Panc1 (cell line): ENCODE data around the gene TRIM23. TPM values are rescaled to one million over a fixed set of nuclear protein-coding genes. Genes with fewer than 3 reads are reported as not detected.
A peak's percentile ranks its signal among the peaks of the same experiment; 100 is the strongest.

Experiments used
- ATAC-seq: fragments of 200-7000 bp; cut with Tn5 transposase; 2 replicates; pipeline ENCODE4 v1.9.1; 2020; ENCODE audit warnings: mild to moderate bottlenecking, moderate library complexity
- BruUV-seq: library from RNA; stranded (reverse); fragments of 400-500 nt; replicated peaks from 2 replicates; lab custom pipeline; 2021; lab: Mats Ljungman, UMichigan
- CTCF ChIA-PET: fragments of 300-600 bp; sonication (Branson Sonifier 250); formaldehyde crosslinking; loops from one replicate; lab custom pipeline; 2022; ENCODE audit warnings: antibody characterized with exemption; lab: Charles Lee
- POLR2A ChIA-PET: fragments of 300-600 bp; sonication (Branson Sonifier 250); formaldehyde crosslinking; loops from one replicate; lab custom pipeline; 2022; ENCODE audit warnings: antibody characterized with exemption; lab: Charles Lee
- DNase-seq: peaks from one replicate; pipeline ENCODE4 v3.0.0-alpha.2; 2010; ENCODE audit warnings: low read depth, low spot score
- H3K27ac ChIP-seq: 2 replicates; pipeline ENCODE4 v1.5.1; 2011; ENCODE audit warnings: mild to moderate bottlenecking, low read length, inconsistent platforms
- H3K27me3 ChIP-seq: fragments of 200-500 bp; sonication (Bioruptor generic); 2 replicates; pipeline ENCODE4 v1.6.0; 2014; ENCODE audit warnings: low read length, inconsistent platforms; ENCODE audit not compliant: control insufficient read depth, insufficient read depth
- H3K36me3 ChIP-seq: fragments of 200-500 bp; sonication (Bioruptor generic); 2 replicates; pipeline ENCODE4 v1.5.1; 2014; ENCODE audit warnings: inconsistent platforms, mild to moderate bottlenecking, low read length, moderate library complexity; ENCODE audit not compliant: control insufficient read depth, insufficient read depth
- H3K4me1 ChIP-seq: 2 replicates; pipeline ENCODE4 v1.5.1; 2011; ENCODE audit warnings: inconsistent platforms, mild to moderate bottlenecking, low read length, moderate library complexity; ENCODE audit not compliant: control insufficient read depth, insufficient read depth
- H3K4me3 ChIP-seq, 2 experiments: 2 replicates each; pipeline ENCODE4 v1.5.1; 2011 to 2012; ENCODE audit warnings: low read depth in 2 of 2, low read length in 2 of 2, mild to moderate bottlenecking in 2 of 2, inconsistent platforms in 1 of 2, moderate library complexity in 1 of 2
- H3K9me3 ChIP-seq: fragments of 200-500 bp; sonication (Bioruptor generic); 2 replicates; pipeline ENCODE4 v1.5.1; 2014; ENCODE audit warnings: low read depth, mild to moderate bottlenecking, inconsistent platforms, low read length, moderate library complexity; ENCODE audit not compliant: control insufficient read depth, insufficient read depth
- POLR2AphosphoS5 ChIP-seq: IDR thresholded peaks from 2 replicates; pipeline ENCODE4 v1.6.1; 2012; ENCODE audit warnings: mild to moderate bottlenecking, low read depth, low read length, moderate library complexity
- SIN3A ChIP-seq: IDR thresholded peaks from 2 replicates; pipeline ENCODE4 v1.6.1; 2012; ENCODE audit warnings: low read depth, mild to moderate bottlenecking, low read length, moderate library complexity, borderline replicate concordance; ENCODE audit not compliant: insufficient read depth
- TCF7L2 ChIP-seq: IDR thresholded peaks from 2 replicates; pipeline ENCODE4 v1.6.1; 2011; ENCODE audit warnings: mild to moderate bottlenecking, low read depth, low read length, inconsistent platforms
- in situ Hi-C: cut with HindIII; loops from 2 replicates; pipeline ENCODE4 v1.10.0; 2016; ENCODE audit warnings: low sequenced_read_pairs, low pct_unique_long_range_greater_than_20kb
- intact Hi-C: fragments of 100-400 bp; cut with micrococcal nuclease; formaldehyde crosslinking; loops from one replicate; pipeline ENCODE4 v1.10.0; 2022; ENCODE audit not compliant: unreplicated experiment
- total RNA-seq: library from RNA; stranded (reverse); gene quantifications from one replicate; pipeline ENCODE4 v1.2.1, GENCODE V29; 2021; ENCODE audit not compliant: unreplicated experiment
- TF ChIP-seq, protein P1 (sequence below): fragments of 450-650 bp; IDR thresholded peaks from 2 replicates; pipeline ENCODE4 v1.5.1; 2017; ENCODE audit warnings: mild to moderate bottlenecking
- TF ChIP-seq, protein P2 (sequence below), 2 experiments: IDR thresholded peaks; 2 replicates each; pipeline ENCODE4 v1.6.1; 2011 to 2012; ENCODE audit warnings: low read depth in 2 of 2, control low read depth in 1 of 2, low read length in 1 of 2, mild to moderate bottlenecking in 1 of 2, moderate library complexity in 1 of 2; ENCODE audit not compliant: insufficient read depth in 1 of 2

TRIM23 gene
- total RNA-seq, 1 experiment from 2014 or later = 12.6 TPM

DNA sequence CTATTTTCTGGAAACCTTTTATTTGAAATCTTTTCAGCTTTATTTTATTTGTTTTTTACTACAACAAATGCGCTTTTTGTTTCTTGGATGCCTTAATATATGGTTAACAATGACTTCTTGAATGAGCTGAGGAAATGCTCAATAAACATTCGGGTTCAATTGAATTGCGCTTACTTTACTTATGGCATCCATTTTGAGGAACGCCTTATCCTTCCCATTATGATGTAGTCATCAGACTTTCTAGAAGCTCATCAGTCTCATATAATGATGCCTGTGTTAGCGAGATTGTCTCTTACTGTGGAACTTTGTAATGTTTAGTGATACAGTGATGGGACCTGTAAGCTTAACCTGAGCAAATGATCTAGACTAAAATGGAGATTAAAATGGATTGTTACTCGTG, 1.6 kb upstream of the TRIM23 start:
- ATAC-seq = no peak
- TF ChIP-seq TCF7L2 = no peak
- TF ChIP-seq, protein P1, sequence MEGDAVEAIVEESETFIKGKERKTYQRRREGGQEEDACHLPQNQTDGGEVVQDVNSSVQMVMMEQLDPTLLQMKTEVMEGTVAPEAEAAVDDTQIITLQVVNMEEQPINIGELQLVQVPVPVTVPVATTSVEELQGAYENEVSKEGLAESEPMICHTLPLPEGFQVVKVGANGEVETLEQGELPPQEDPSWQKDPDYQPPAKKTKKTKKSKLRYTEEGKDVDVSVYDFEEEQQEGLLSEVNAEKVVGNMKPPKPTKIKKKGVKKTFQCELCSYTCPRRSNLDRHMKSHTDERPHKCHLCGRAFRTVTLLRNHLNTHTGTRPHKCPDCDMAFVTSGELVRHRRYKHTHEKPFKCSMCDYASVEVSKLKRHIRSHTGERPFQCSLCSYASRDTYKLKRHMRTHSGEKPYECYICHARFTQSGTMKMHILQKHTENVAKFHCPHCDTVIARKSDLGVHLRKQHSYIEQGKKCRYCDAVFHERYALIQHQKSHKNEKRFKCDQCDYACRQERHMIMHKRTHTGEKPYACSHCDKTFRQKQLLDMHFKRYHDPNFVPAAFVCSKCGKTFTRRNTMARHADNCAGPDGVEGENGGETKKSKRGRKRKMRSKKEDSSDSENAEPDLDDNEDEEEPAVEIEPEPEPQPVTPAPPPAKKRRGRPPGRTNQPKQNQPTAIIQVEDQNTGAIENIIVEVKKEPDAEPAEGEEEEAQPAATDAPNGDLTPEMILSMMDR = no peak
- TF ChIP-seq, protein P2, sequence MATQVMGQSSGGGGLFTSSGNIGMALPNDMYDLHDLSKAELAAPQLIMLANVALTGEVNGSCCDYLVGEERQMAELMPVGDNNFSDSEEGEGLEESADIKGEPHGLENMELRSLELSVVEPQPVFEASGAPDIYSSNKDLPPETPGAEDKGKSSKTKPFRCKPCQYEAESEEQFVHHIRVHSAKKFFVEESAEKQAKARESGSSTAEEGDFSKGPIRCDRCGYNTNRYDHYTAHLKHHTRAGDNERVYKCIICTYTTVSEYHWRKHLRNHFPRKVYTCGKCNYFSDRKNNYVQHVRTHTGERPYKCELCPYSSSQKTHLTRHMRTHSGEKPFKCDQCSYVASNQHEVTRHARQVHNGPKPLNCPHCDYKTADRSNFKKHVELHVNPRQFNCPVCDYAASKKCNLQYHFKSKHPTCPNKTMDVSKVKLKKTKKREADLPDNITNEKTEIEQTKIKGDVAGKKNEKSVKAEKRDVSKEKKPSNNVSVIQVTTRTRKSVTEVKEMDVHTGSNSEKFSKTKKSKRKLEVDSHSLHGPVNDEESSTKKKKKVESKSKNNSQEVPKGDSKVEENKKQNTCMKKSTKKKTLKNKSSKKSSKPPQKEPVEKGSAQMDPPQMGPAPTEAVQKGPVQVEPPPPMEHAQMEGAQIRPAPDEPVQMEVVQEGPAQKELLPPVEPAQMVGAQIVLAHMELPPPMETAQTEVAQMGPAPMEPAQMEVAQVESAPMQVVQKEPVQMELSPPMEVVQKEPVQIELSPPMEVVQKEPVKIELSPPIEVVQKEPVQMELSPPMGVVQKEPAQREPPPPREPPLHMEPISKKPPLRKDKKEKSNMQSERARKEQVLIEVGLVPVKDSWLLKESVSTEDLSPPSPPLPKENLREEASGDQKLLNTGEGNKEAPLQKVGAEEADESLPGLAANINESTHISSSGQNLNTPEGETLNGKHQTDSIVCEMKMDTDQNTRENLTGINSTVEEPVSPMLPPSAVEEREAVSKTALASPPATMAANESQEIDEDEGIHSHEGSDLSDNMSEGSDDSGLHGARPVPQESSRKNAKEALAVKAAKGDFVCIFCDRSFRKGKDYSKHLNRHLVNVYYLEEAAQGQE (IDR thresholded peaks at IDR 0.05; ENCODE audit: insufficient read depth in 1 of 2, low read depth in 2 of 2, low read length in 1 of 2) = no peak
- TF ChIP-seq SIN3A = no peak
- no peak for TF ChIP-seq POLR2AphosphoS5
- H3K27me3 ChIP-seq = no peaks in the 10 kb centered on the region
- H3K9me3 ChIP-seq = no peaks in the 10 kb centered on the region
- POLR2A ChIA-PET = no interaction called here
- BruUV-seq = no TSS peak
- peaks cover 9% of the 10 kb centered on the region for H3K4me1 ChIP-seq
- no peak for DNase-seq
- in situ Hi-C loops = no loop called here
- peak overlapping the region; percentile 82 to 98 for H3K4me3 ChIP-seq
- intact Hi-C loops = no loop called here
- peaks cover 5% of the 10 kb centered on the region for H3K36me3 ChIP-seq
- peak overlapping the region; percentile 99 for H3K27ac ChIP-seq
- CTCF ChIA-PET = no interaction called here

DNA sequence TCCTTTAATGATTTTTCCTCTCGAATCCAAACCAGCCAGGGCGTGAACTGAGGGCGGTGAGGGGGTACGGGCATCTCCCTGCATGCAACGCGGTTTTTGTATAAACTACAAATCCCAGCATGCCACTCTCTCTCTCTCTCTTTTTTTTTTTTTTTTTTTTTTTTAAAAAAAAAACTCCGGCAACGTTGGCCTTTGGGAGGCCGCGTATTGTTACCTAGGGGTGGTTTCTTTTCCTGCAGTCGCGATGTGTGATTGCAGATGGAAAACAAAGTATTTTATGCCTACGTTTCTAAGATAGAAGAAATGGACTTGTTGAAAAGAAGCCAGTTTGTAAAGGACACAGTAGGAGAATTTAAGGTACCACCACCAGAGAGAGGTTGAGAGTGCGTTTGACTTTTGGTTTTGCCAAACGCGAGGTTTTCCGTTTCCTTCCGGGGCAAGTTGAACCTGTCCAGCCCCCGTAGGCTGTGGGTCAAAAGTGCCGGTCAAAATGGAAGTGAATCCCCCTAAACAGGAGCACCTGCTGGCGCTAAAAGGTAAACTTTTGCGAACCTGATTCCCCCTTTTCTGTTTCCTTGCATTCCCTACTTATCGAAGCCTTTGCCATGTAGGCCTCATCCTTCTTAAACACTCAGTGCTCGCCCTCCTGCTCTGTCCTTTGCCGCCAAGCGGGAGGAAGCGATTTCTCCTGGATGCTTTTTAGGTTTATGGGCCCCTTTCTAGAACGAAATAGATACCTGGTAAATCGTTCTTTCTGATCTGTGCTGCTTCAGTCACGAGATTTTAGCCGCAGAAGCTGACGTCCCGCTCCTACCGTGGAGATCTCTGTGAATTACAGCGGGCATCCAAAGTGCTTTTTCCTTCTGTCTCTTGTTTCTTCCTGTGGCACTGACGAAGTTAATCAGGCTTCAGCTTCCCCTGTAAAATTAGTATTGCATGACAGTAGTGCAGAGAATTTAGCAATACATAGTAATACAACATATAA, 730 bp upstream of the TRIM23 start, which contains the start of the genes SHLD3 and TRAPPC13:
TSS of gene SHLD3 (plus strand) at position 457 of the 985 bp plus-strand sequence. CDS start 4,561 bp downstream, outside the sequence.
TSS of gene TRAPPC13 (plus strand) at position 457 of the 985 bp plus-strand sequence. CDS start at position 491, 34 bp downstream.
- BruUV-seq = TSS peak; percentile 92
- ChIA-PET CTCF (no interaction called here), POLR2A (no interaction called here)
- Histone ChIP-seq H3K36me3 (peaks cover 5% of the 10 kb centered on the region), H3K27ac (peak within 1 kb of the TSS; percentile 99), H3K27me3 (no peaks in the 10 kb centered on the region), H3K4me3 (peak within 1 kb of the TSS; percentile 82 to 98), H3K4me1 (peaks cover 9% of the 10 kb centered on the region), H3K9me3 (no peaks in the 10 kb centered on the region)
- in situ Hi-C loops (no loop called here), intact Hi-C loops (no loop called here)
- ATAC-seq (peak; percentile 89), DNase-seq (peak; percentile 93)
- TF ChIP-seq, protein P1 = no peak
- peak; percentile 81 for TF ChIP-seq POLR2AphosphoS5
- peak; percentile 60; the same call in 1 of the 2 replicates for TF ChIP-seq SIN3A
- peak; percentile 43 for TF ChIP-seq TCF7L2
- TF ChIP-seq, protein P2 (IDR thresholded peaks at IDR 0.05; ENCODE audit: insufficient read depth in 1 of 2, low read depth in 2 of 2, low read length in 1 of 2) = no peak
